Measurements from ENCODE around the gene FRY. TPM values are rescaled to one million over a fixed set of nuclear protein-coding genes. Genes with fewer than 3 reads are reported as not detected.

Gene FRY
- total RNA-seq, 1 donor from 2014 or later: 13.5 TPM

- intact Hi-C loops (cut with micrococcal nuclease): no loop called here
These were observed 303.1 kb downstream of the FRY start for GRCh38 chr13:32334671-32335070.

- intact Hi-C loops (cut with micrococcal nuclease): no loop called here
These were observed 309.3 kb downstream of the FRY start for GRCh38 chr13:32340914-32341313.

- intact Hi-C loops (cut with micrococcal nuclease): loop anchor here (2.0 kb wide), 1 partner anchor 33 kb away; the partner anchor contains the start of genes BRCA2 and ZAR1L
These were observed 316.1 kb downstream of the FRY start for GRCh38 chr13:32347651-32348050.
